OCI-LY7 (cell line): Measurements from ENCODE around the gene IQCC. TPM values are rescaled to one million over a fixed set of nuclear protein-coding genes. Genes with fewer than 3 reads are reported as not detected.
A peak's percentile ranks its signal among the peaks of the same experiment; 100 is the strongest.

Experiments used
- BruUV-seq: library from RNA; stranded (reverse); fragments of 400-500 nt; replicated peaks from 2 replicates; lab custom pipeline; 2021; lab: Mats Ljungman, UMichigan
- CTCF ChIA-PET: fragments of 300-600 bp; sonication (Branson Sonifier 250); formaldehyde crosslinking; loops from one replicate; lab custom pipeline; 2022; ENCODE audit warnings: antibody characterized with exemption; ENCODE audit not compliant: unreplicated experiment; lab: Charles Lee
- POLR2A ChIA-PET: fragments of 300-600 bp; sonication (Branson Sonifier 250); formaldehyde crosslinking; loops from one replicate; lab custom pipeline; 2022; ENCODE audit warnings: antibody characterized with exemption; lab: Charles Lee
- DNase-seq: peaks from one replicate; pipeline ENCODE4 v3.0.0-alpha.2; 2015; ENCODE audit warnings: low spot score
- H2AFZ ChIP-seq: fragments of 200-600 bp; sonication (generic), shearing (Covaris generic); 2 replicates; pipeline ENCODE4 v1.6.1; 2014; ENCODE audit warnings: mild to moderate bottlenecking, antibody characterized with exemption, low read length, moderate library complexity
- H3K27ac ChIP-seq: fragments of 200-600 bp; sonication (generic); 2 replicates; pipeline ENCODE4 v1.5.1; 2014; ENCODE audit warnings: mixed run types, low read depth, mild to moderate bottlenecking, moderate library complexity, low read length, inconsistent platforms; ENCODE audit not compliant: poor library complexity, severe bottlenecking
- H3K36me3 ChIP-seq: fragments of 200-600 bp; sonication (generic); 2 replicates; pipeline ENCODE4 v1.6.1; 2014; ENCODE audit warnings: mild to moderate bottlenecking, antibody characterized with exemption, low read length, moderate library complexity, mixed read lengths; ENCODE audit not compliant: insufficient read depth
- H3K4me1 ChIP-seq: fragments of 200-600 bp; sonication (generic); 2 replicates; pipeline ENCODE4 v1.5.1; 2014; ENCODE audit warnings: mild to moderate bottlenecking, low read length; ENCODE audit not compliant: insufficient read depth, poor library complexity, severe bottlenecking
- H3K4me2 ChIP-seq: fragments of 200-600 bp; sonication (generic); 2 replicates; pipeline ENCODE4 v1.6.1; 2014; ENCODE audit warnings: mild to moderate bottlenecking, low read length
- H3K4me3 ChIP-seq: fragments of 200-600 bp; sonication (generic); 2 replicates; pipeline ENCODE4 v1.5.1; 2014; ENCODE audit warnings: mild to moderate bottlenecking, low read depth, low read length; ENCODE audit not compliant: poor library complexity, severe bottlenecking
- H3K79me2 ChIP-seq: fragments of 200-600 bp; sonication (generic); 2 replicates; pipeline ENCODE4 v1.6.1; 2016; ENCODE audit warnings: low read depth, mild to moderate bottlenecking, low read length, moderate library complexity, mixed read lengths; ENCODE audit not compliant: insufficient read depth
- H3K9me2 ChIP-seq: fragments of 200-600 bp; sonication (generic); 2 replicates; pipeline ENCODE4 v1.6.1; 2016; ENCODE audit warnings: mild to moderate bottlenecking, low read length, mixed read lengths; ENCODE audit not compliant: insufficient read depth
- H3K9me3 ChIP-seq: fragments of 200-600 bp; sonication (generic); 2 replicates; pipeline ENCODE4 v1.6.1; 2014; ENCODE audit warnings: mild to moderate bottlenecking, mixed run types, low read length, mixed read lengths
- H4K20me1 ChIP-seq: fragments of 200-600 bp; sonication (generic); 2 replicates; pipeline ENCODE4 v1.6.1; 2014; ENCODE audit warnings: mild to moderate bottlenecking, antibody characterized with exemption, low read length, moderate library complexity, mixed read lengths; ENCODE audit not compliant: insufficient read depth
- EZH2phosphoT487 ChIP-seq: fragments of 200-600 bp; sonication (generic); IDR thresholded peaks from 2 replicates; pipeline ENCODE4 v1.6.1; 2018; ENCODE audit warnings: low read depth, borderline replicate concordance, mild to moderate bottlenecking, mixed run types, antibody characterized with exemption, low read length, moderate library complexity, mixed read lengths
- intact Hi-C: fragments of 100-400 bp; cut with micrococcal nuclease; formaldehyde crosslinking; loops from one replicate; pipeline ENCODE4 v1.10.0; 2022; ENCODE audit not compliant: unreplicated experiment
- total RNA-seq, 2 experiments: library from RNA; depleted of rRNA in 1 of 2; stranded (reverse); fragments of >200 nt in 1 of 2; shearing (Covaris generic) in 1 of 2; gene quantifications; 2 replicates each; pipeline ENCODE4 v1.2.3, GENCODE V29; 2014 to 2022
- TF ChIP-seq, protein P1 (sequence below): fragments of 200-600 bp; sonication (generic); conservative IDR thresholded peaks from 2 replicates; pipeline ENCODE4 v1.5.1; 2014; ENCODE audit warnings: mild to moderate bottlenecking, antibody characterized with exemption, low read length, moderate library complexity, mixed read lengths

Gene IQCC
- total RNA-seq, 2 experiments from 2014 or later: 8.0 to 14.5 TPM

DNA sequence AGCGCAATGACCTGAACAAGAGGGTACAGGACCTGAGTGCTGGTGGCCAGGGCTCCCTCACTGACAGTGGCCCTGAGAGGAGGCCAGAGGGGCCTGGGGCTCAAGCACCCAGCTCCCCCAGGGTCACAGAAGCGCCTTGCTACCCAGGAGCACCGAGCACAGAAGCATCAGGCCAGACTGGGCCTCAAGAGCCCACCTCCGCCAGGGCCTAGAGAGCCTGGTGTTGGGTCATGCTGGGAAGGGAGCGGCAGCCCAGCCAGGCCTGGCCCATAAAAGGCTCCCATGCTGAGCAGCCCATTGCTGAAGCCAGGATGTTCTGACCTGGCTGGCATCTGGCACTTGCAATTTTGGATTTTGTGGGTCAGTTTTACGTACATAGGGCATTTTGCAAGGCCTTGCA, 10.5 kb upstream of the IQCC start:
- Histone ChIP-seq H3K27ac (no peak overlapping the region), H3K4me3 (no peak overlapping the region), H3K9me3 (no peaks in the 10 kb centered on the region), H3K79me2 (no peaks in the 10 kb centered on the region), H2AFZ (no peak overlapping the region), H3K36me3 (peaks cover 94% of the 10 kb centered on the region), H4K20me1 (no peaks in the 10 kb centered on the region), H3K9me2 (no peaks in the 10 kb centered on the region), H3K4me1 (peaks cover 17% of the 10 kb centered on the region), H3K4me2 (no peak overlapping the region)
- no peak for DNase-seq
- ChIA-PET CTCF (no interaction called here), POLR2A (interaction anchor here (1.1 kb wide), 1 partner anchor 16 kb away, joined by 3 read pairs; the partner anchor contains the start of gene TXLNA)
- no TSS peak for BruUV-seq
- intact Hi-C loops: no loop called here
- TF ChIP-seq, protein P1, sequence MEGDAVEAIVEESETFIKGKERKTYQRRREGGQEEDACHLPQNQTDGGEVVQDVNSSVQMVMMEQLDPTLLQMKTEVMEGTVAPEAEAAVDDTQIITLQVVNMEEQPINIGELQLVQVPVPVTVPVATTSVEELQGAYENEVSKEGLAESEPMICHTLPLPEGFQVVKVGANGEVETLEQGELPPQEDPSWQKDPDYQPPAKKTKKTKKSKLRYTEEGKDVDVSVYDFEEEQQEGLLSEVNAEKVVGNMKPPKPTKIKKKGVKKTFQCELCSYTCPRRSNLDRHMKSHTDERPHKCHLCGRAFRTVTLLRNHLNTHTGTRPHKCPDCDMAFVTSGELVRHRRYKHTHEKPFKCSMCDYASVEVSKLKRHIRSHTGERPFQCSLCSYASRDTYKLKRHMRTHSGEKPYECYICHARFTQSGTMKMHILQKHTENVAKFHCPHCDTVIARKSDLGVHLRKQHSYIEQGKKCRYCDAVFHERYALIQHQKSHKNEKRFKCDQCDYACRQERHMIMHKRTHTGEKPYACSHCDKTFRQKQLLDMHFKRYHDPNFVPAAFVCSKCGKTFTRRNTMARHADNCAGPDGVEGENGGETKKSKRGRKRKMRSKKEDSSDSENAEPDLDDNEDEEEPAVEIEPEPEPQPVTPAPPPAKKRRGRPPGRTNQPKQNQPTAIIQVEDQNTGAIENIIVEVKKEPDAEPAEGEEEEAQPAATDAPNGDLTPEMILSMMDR: no peak
- no peak for TF ChIP-seq EZH2phosphoT487

DNA sequence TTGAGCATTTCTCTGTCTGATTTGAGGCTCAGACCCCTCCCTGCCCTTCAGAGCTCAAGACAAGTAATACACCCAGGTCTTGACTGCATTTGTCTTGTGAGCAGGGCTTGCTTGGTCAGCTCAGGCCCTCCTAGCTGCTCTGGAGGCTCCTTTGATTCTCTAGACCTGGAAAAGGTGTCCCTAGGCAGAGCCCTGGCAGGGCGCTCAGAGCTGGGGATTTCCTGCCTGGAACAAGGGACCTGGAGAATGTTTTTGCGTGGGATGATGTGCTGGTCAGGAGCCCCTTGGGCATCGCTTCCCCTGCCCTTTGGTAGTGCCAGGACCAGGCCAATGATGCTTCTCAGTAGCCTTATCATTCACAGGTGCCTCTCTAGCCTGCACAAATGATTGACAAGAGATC, 9.9 kb upstream of the IQCC start:
- Histone ChIP-seq H3K36me3 (peaks cover 88% of the 10 kb centered on the region), H3K9me3 (no peaks in the 10 kb centered on the region), H2AFZ (no peak overlapping the region), H3K4me1 (peaks cover 22% of the 10 kb centered on the region), H3K9me2 (no peaks in the 10 kb centered on the region), H3K79me2 (no peaks in the 10 kb centered on the region), H3K4me3 (no peak overlapping the region), H3K4me2 (no peak overlapping the region), H4K20me1 (no peaks in the 10 kb centered on the region), H3K27ac (no peak overlapping the region)
- ChIA-PET CTCF (no interaction called here), POLR2A (interaction anchor here (1.1 kb wide), 1 partner anchor 16 kb away, joined by 3 read pairs; the partner anchor contains the start of gene TXLNA)
- BruUV-seq: no TSS peak
- intact Hi-C loops: no loop called here
- no peak for TF ChIP-seq EZH2phosphoT487
- TF ChIP-seq, protein P1: no peak
- DNase-seq: no peak

DNA sequence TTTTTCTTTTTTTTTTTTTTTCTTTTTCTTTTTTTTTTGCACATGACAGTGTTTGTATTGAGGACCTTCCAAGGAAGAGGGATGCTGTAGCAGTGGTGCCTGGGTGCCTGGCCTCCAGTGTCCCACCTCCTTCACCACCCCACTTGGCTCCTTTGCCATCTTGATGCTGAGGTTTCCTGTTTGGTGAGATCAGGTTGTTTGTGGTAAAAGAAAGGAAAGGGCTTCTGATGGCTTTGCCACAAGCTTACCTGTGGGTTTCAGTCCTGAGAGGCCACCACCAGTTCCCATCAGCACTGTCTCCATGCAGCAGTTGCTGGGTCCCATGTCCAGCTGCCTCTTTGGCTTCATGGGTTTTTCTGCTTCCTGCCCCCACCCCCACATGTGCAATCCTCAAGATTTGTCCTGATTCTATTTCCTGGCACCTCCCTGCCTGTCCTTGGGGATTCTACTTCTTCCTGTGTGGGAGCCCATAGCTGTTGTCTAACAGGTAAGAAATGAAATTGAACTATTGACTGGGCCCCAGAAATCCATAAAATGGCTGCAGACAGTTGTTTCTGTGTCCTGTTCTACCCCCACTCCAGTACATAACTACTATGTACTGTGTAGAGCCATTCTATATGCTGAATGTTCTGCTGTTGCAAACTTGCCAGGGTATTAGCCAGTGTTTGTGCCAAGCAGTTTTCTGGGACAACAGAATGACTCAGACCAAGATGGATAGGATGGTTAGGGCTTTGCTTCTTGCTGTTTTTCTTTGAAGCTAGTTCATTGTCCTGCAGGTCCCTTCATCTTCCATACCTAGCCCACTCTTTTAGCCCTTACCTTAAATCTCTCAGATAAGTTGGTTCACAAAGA, 9.3 kb upstream of the IQCC start:
- BruUV-seq: TSS peak; percentile 39
- H4K20me1 ChIP-seq: no peaks in the 10 kb centered on the region
- H3K4me1 ChIP-seq: peaks cover 24% of the 10 kb centered on the region
- no peak for DNase-seq
- no peaks in the 10 kb centered on the region for H3K9me3 ChIP-seq
- ChIA-PET POLR2A (interaction anchor here (1.1 kb wide), 2 partner anchors 17 to 123 kb away, joined by 3 read pairs; partner anchors contain the start of genes TMEM39B and TXLNA), CTCF (no interaction called here)
- no peak for TF ChIP-seq EZH2phosphoT487
- TF ChIP-seq, protein P1: no peak
- no peaks in the 10 kb centered on the region for H3K79me2 ChIP-seq
- H3K36me3 ChIP-seq: peaks cover 81% of the 10 kb centered on the region
- no peak overlapping the region for H3K4me3 ChIP-seq
- no peaks in the 10 kb centered on the region for H3K9me2 ChIP-seq
- no peak overlapping the region for H2AFZ ChIP-seq
- intact Hi-C loops: no loop called here
- no peak overlapping the region for H3K4me2 ChIP-seq
- H3K27ac ChIP-seq: no peak overlapping the region
